Measurements from ENCODE around the gene NME3. TPM values are rescaled to one million over a fixed set of nuclear protein-coding genes. Genes with fewer than 3 reads are reported as not detected.
A peak's percentile ranks its signal among the peaks of the same experiment; 100 is the strongest.

The NME3 gene
- total and polyA plus RNA-seq, 9 of the 15 experiments (the other 6 are each of a cell fraction or from before 2014, with no cell fraction given): 0.68 to 76.3 (median 11.5) TPM

DNA sequence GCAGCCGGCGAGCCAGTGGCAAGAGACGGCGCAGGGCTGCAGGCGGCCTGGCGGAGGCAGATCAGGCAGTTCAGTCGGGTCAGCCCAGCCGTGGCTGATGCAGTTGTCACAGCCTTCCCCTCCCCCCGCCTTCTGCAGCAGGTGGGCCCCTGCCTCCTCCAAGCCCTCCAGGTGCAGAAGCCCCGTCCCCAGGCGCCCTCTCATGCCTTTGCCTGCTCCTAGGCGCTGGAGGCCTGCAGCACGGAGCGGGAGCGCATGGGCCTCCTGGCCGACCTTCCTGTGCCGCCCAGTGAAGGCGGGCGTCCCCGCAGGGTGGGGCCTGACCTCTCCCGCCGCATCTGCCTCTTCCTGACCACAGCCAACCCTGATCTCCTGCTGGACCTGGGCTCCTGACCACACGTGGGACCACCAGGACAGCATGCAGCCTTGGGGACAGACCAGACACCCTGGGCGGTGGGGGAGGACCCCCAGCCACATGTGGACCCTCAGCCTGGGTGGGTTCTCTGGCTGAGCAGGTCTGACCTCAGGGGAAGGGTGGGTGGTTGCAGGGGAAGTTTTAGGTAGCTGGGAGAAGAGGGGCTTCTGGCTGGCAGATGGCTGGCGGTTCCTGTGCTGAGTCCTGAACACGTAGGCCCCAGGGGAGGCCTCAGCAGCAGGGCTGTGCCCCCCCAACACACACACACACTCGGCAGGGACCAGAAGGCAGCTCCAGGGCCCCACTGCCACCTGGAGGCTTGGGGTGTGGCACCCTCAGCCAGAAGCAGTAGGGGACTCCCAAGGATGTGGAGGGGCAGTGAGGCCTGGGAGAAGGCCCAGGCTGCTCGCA lies 4.7 kb upstream of the NME3 start (continued):
- no peak for TF ChIP-seq DDX20 (tag; IDR thresholded peaks at IDR 0.05; ENCODE audit: low read depth)
- TF ChIP-seq, protein P1, sequence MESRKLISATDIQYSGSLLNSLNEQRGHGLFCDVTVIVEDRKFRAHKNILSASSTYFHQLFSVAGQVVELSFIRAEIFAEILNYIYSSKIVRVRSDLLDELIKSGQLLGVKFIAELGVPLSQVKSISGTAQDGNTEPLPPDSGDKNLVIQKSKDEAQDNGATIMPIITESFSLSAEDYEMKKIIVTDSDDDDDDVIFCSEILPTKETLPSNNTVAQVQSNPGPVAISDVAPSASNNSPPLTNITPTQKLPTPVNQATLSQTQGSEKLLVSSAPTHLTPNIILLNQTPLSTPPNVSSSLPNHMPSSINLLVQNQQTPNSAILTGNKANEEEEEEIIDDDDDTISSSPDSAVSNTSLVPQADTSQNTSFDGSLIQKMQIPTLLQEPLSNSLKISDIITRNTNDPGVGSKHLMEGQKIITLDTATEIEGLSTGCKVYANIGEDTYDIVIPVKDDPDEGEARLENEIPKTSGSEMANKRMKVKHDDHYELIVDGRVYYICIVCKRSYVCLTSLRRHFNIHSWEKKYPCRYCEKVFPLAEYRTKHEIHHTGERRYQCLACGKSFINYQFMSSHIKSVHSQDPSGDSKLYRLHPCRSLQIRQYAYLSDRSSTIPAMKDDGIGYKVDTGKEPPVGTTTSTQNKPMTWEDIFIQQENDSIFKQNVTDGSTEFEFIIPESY (CRISPR knock-in tag; IDR thresholded peaks at IDR 0.05): peak; percentile 84
- TF ChIP-seq TBP (optimal IDR thresholded peaks at IDR 0.05; ENCODE audit: low read depth, low read length): no peak
- no peak for TF ChIP-seq HDGF (IDR thresholded peaks at IDR 0.05)

DNA sequence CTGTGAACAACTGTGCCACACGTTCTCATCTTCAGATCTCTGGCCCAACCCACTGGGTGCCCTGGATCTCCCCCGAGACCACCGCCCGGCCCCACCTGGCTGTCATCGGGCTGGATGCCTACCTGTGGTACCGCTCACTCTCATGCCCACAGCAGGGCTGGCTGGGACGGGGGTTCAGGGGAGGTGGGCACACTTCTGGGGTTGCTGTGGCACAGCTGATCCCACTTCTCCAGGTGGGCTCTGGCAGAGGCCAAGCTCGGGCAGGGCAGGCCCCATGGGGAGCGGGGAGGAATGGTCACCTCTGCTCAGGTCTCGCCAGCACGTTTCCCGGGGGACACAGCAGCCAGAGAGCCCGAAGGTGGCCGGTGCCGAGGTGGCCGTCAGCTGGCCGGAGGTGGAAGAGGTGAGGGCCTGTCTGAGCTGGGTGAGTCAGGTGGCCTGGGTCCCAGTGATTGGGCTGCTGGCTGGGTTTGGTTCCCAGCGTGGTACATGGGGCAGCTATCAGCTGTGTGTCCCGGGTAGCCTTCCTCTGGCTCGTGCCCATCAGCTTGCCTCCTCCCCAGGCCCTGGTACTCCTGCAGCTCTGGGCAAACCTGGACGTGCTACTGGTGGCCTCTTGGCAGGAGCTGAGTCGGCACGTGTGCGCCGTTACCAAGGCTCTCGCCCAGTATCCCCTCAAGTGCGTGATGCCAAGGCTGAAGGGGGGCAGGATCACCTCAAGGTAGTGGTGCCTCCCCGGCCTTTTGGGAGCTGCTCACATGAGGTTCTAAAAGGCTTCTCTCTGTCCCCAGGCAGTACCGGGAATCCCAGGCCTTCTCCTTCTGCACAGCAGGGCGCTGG lies 3.9 kb upstream of the NME3 start:
- POLR2A ChIA-PET: interaction anchor here (0.5 to 1.9 kb wide), 6 partner anchors 8 to 190 kb away, joined by 3 to 11 read pairs (median 3); partner anchors contain the start of genes NUBP2 and RPS2
- no TSS peak for BruUV-seq (replicated peaks)
- no peak for FAIRE-seq

More for the DNA sequence above, 3.9 kb upstream of the NME3 start:
- no peaks in the 10 kb centered on the region for H3K27me3 ChIP-seq (ENCODE audit: control insufficient read depth in 2 of 2, insufficient read depth in 2 of 2, low read length in 2 of 2)
- WGBS (ENCODE audit: insufficient coverage, low coverage, missing lambda C conversion rate): 92% methylated on average over 29 of the region's 30 CpGs
- peaks cover 2% of the 10 kb centered on the region for H3K9me1 ChIP-seq (ENCODE audit: control insufficient read depth, insufficient read depth, low read length)
- ATAC-seq (no peak), DNase-seq (ENCODE audit: extremely low read depth in 1 of 4, low spot score in 3 of 4) (no peak)
- H4K20me1 ChIP-seq (replicated peaks; ENCODE audit: control insufficient read depth, insufficient read depth, low read length): peaks cover 7% of the 10 kb centered on the region; the same call in 1 of the 2 replicates
- H2AFZ ChIP-seq (ENCODE audit: low read depth, low read length): no peak overlapping the region
- peak overlapping the region in 1 of 2 experiments; percentile 93; a peak in 2 of 4 replicates for H3K9ac ChIP-seq (ENCODE audit: insufficient read depth in 1 of 2, low read depth in 2 of 2, low read length in 2 of 2)
- H3K4me1 ChIP-seq (replicated peaks in 1 of 2; ENCODE audit: control insufficient read depth in 2 of 2, insufficient read depth in 2 of 2, low read length in 2 of 2): peaks cover 16 to 97% of the 10 kb centered on the region in 2 experiments; a peak in 4 of 5 replicates
- peak; percentile 37; the same call in 1 of the 2 replicates for TF ChIP-seq POLR2G (IDR thresholded peaks at IDR 0.05; ENCODE audit: low read depth, low read length)
- no peak for TF ChIP-seq IRF2 (CRISPR knock-in tag; IDR thresholded peaks at IDR 0.05)
- intact Hi-C loops (cut with micrococcal nuclease): no loop called here
- CTCF ChIA-PET (ENCODE audit: low intra/inter-chr PET ratio): no interaction called here
- in situ Hi-C loops (cut with MboI): no loop called here
- no peak overlapping the region for H3K4me2 ChIP-seq (ENCODE audit: insufficient read depth, low read length)
- H3K4me3 ChIP-seq: no peak overlapping the region
- H3K27ac ChIP-seq (ENCODE audit: extremely low read depth, low read depth, low read length): no peak overlapping the region
- H3K79me2 ChIP-seq (ENCODE audit: control insufficient read depth, insufficient read depth, low read length): peaks cover 47% of the 10 kb centered on the region
- H3K36me3 ChIP-seq (ENCODE audit: control insufficient read depth, insufficient read depth, low read length): peaks cover 55% of the 10 kb centered on the region; the same call in 2 of the 3 replicates
- H3K9me3 ChIP-seq (replicated peaks; ENCODE audit: control insufficient read depth, insufficient read depth, low read depth, low read length): no peaks in the 10 kb centered on the region
